Stomach smooth muscle (tissue), 2 donors: ENCODE measurements around the gene SLC25A34.

ENCODE experiments used
- H3K27ac ChIP-seq: one replicate; pipeline ENCODE4 v1.7.0; 2013; ENCODE audit warnings: mild to moderate bottlenecking, low read length, inconsistent platforms
- H3K27me3 ChIP-seq, 2 donors: one replicate each; pipeline ENCODE4 v1.7.0; 2013; ENCODE audit warnings: low read length in 2 of 2; ENCODE audit not compliant: insufficient read depth in 2 of 2, control insufficient read depth in 1 of 2
- H3K36me3 ChIP-seq, 2 donors: one replicate each; pipeline ENCODE4 v1.7.0; 2013; ENCODE audit warnings: low read length in 2 of 2; ENCODE audit not compliant: control insufficient read depth in 2 of 2, insufficient read depth in 2 of 2
- H3K4me1 ChIP-seq: one replicate; pipeline ENCODE4 v1.7.0; 2013; ENCODE audit warnings: low read length; ENCODE audit not compliant: control insufficient read depth, insufficient read depth
- H3K4me3 ChIP-seq, 2 donors: one replicate each; pipeline ENCODE4 v1.7.0; 2013; ENCODE audit warnings: low read length in 2 of 2
- H3K9ac ChIP-seq, 2 donors: one replicate each; pipeline ENCODE4 v1.7.0; 2013; ENCODE audit warnings: low read length in 2 of 2, mild to moderate bottlenecking in 1 of 2
- H3K9me3 ChIP-seq, 2 donors: one replicate each; pipeline ENCODE4 v1.7.0; 2013; ENCODE audit warnings: low read length in 2 of 2; ENCODE audit not compliant: control insufficient read depth in 2 of 2
- donor health status: healthy.
- donor health status: Pancreatic carcinoma.

SLC25A34 gene

GRCh38 chr1:15726508-15726907, 9.6 kb upstream of the SLC25A34 start:
- no peak overlapping the region for H3K9ac ChIP-seq
- H3K36me3 ChIP-seq: peaks cover 58 to 71% of the 10 kb centered on the region in 2 donors
- H3K27ac ChIP-seq: no peak overlapping the region
- H3K27me3 ChIP-seq: no peaks in the 10 kb centered on the region
- peaks cover 8% of the 10 kb centered on the region for H3K4me1 ChIP-seq
- H3K4me3 ChIP-seq: no peak overlapping the region
- no peaks in the 10 kb centered on the region for H3K9me3 ChIP-seq

GRCh38 chr1:15727021-15727420, 9.0 kb upstream of the SLC25A34 start:
- Histone ChIP-seq H3K4me3 (no peak overlapping the region), H3K27ac (no peak overlapping the region), H3K36me3 (peaks cover 62 to 68% of the 10 kb centered on the region in 2 donors), H3K9me3 (no peaks in the 10 kb centered on the region), H3K9ac (no peak overlapping the region), H3K27me3 (no peaks in the 10 kb centered on the region), H3K4me1 (peaks cover 6% of the 10 kb centered on the region)

- no peak overlapping the region for H3K27ac ChIP-seq
- H3K36me3 ChIP-seq: peaks cover 62 to 69% of the 10 kb centered on the region in 2 donors
- no peak overlapping the region for H3K4me3 ChIP-seq
- H3K27me3 ChIP-seq: no peaks in the 10 kb centered on the region
- no peak overlapping the region for H3K9ac ChIP-seq
- H3K9me3 ChIP-seq: no peaks in the 10 kb centered on the region
- H3K4me1 ChIP-seq: peaks cover 5% of the 10 kb centered on the region
These were observed 8.6 kb upstream of the SLC25A34 start for GRCh38 chr1:15727424-15727823.

- no peak overlapping the region for H3K4me3 ChIP-seq
- H3K27ac ChIP-seq: no peak overlapping the region
- H3K9me3 ChIP-seq: no peaks in the 10 kb centered on the region
- H3K27me3 ChIP-seq: no peaks in the 10 kb centered on the region
- H3K4me1 ChIP-seq: peaks cover 2% of the 10 kb centered on the region
- H3K36me3 ChIP-seq: peaks cover 63 to 70% of the 10 kb centered on the region in 2 donors
- no peak overlapping the region for H3K9ac ChIP-seq
These were observed 8.1 kb upstream of the SLC25A34 start for GRCh38 chr1:15727866-15728534.

- Histone ChIP-seq H3K27ac (no peak overlapping the region), H3K4me3 (no peak overlapping the region), H3K27me3 (no peaks in the 10 kb centered on the region), H3K9me3 (no peaks in the 10 kb centered on the region), H3K9ac (no peak overlapping the region), H3K36me3 (peaks cover 68 to 75% of the 10 kb centered on the region in 2 donors), H3K4me1 (peaks cover 2% of the 10 kb centered on the region)
These were observed 7.0 kb upstream of the SLC25A34 start for GRCh38 chr1:15728937-15729657.

- no peaks in the 10 kb centered on the region for H3K9me3 ChIP-seq
- H3K27ac ChIP-seq: no peak overlapping the region
- no peak overlapping the region for H3K9ac ChIP-seq
- H3K27me3 ChIP-seq: no peaks in the 10 kb centered on the region
- peaks cover 73 to 74% of the 10 kb centered on the region in 2 donors for H3K36me3 ChIP-seq
- H3K4me1 ChIP-seq: peaks cover 2% of the 10 kb centered on the region
- H3K4me3 ChIP-seq: no peak overlapping the region
These were observed 5.6 kb upstream of the SLC25A34 start for GRCh38 chr1:15730423-15730822.

GRCh38 chr1:15730936-15731335, 5.1 kb upstream of the SLC25A34 start:
- no peak overlapping the region for H3K27ac ChIP-seq
- H3K4me1 ChIP-seq: peaks cover 7% of the 10 kb centered on the region
- H3K36me3 ChIP-seq: peaks cover 67 to 69% of the 10 kb centered on the region in 2 donors
- H3K27me3 ChIP-seq: no peaks in the 10 kb centered on the region
- H3K9ac ChIP-seq: no peak overlapping the region
- no peak overlapping the region for H3K4me3 ChIP-seq
- H3K9me3 ChIP-seq: no peaks in the 10 kb centered on the region

- H3K9ac ChIP-seq: no peak overlapping the region
- no peaks in the 10 kb centered on the region for H3K9me3 ChIP-seq
- no peaks in the 10 kb centered on the region for H3K27me3 ChIP-seq
- H3K27ac ChIP-seq: no peak overlapping the region
- H3K4me1 ChIP-seq: peaks cover 9% of the 10 kb centered on the region
- H3K36me3 ChIP-seq: peaks cover 57 to 58% of the 10 kb centered on the region in 2 donors
- no peak overlapping the region for H3K4me3 ChIP-seq
These were observed 4.0 kb upstream of the SLC25A34 start for GRCh38 chr1:15731735-15732685.

GRCh38 chr1:15732686-15733081, 3.4 kb upstream of the SLC25A34 start:
- Histone ChIP-seq H3K4me1 (peaks cover 9% of the 10 kb centered on the region), H3K4me3 (no peak overlapping the region), H3K36me3 (peaks cover 50 to 52% of the 10 kb centered on the region in 2 donors), H3K9me3 (no peaks in the 10 kb centered on the region), H3K27me3 (no peaks in the 10 kb centered on the region), H3K9ac (no peak overlapping the region), H3K27ac (no peak overlapping the region)

- H3K36me3 ChIP-seq: peaks cover 45 to 46% of the 10 kb centered on the region in 2 donors
- no peaks in the 10 kb centered on the region for H3K9me3 ChIP-seq
- no peaks in the 10 kb centered on the region for H3K27me3 ChIP-seq
- no peak overlapping the region for H3K4me3 ChIP-seq
- no peak overlapping the region for H3K27ac ChIP-seq
- H3K9ac ChIP-seq: no peak overlapping the region
- peaks cover 9% of the 10 kb centered on the region for H3K4me1 ChIP-seq
These were observed 2.8 kb upstream of the SLC25A34 start for GRCh38 chr1:15733218-15733725.
